Fibroblast of lung (primary cell): ENCODE measurements around the gene SPECC1L.

ENCODE experiments used
- EZH2 ChIP-seq: IDR thresholded peaks from 2 replicates; pipeline ENCODE4 v1.5.1; 2012; ENCODE audit warnings: low read length, control low read depth, mild to moderate bottlenecking; ENCODE audit errors: missing control alignments
- TF ChIP-seq, protein P1 (sequence below), 2 donors: IDR thresholded peaks in 1 of 2; conservative IDR thresholded peaks in 1 of 2; 1 replicate in 1 of 2; 2 replicates in 1 of 2; pipeline ENCODE4 v1.5.1; 2011 to 2012; ENCODE audit warnings: low read length in 2 of 2, control low read depth in 1 of 2, inconsistent platforms in 1 of 2, low read depth in 1 of 2, mild to moderate bottlenecking in 1 of 2

GRCh38 chr22:24465975-24466374, 195.3 kb downstream of the SPECC1L start:
- TF ChIP-seq, protein P1, sequence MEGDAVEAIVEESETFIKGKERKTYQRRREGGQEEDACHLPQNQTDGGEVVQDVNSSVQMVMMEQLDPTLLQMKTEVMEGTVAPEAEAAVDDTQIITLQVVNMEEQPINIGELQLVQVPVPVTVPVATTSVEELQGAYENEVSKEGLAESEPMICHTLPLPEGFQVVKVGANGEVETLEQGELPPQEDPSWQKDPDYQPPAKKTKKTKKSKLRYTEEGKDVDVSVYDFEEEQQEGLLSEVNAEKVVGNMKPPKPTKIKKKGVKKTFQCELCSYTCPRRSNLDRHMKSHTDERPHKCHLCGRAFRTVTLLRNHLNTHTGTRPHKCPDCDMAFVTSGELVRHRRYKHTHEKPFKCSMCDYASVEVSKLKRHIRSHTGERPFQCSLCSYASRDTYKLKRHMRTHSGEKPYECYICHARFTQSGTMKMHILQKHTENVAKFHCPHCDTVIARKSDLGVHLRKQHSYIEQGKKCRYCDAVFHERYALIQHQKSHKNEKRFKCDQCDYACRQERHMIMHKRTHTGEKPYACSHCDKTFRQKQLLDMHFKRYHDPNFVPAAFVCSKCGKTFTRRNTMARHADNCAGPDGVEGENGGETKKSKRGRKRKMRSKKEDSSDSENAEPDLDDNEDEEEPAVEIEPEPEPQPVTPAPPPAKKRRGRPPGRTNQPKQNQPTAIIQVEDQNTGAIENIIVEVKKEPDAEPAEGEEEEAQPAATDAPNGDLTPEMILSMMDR (conservative IDR thresholded peaks at IDR 0.05 in 1 of 2, IDR thresholded peaks at IDR 0.05 in 1 of 2; ENCODE audit: low read depth in 1 of 2, low read length in 2 of 2) = no peak
- no peak for TF ChIP-seq EZH2
